Activated CD8-positive, alpha-beta memory T cell treated with anti-CD3 and anti-CD28 coated beads, Interleukin-2, amount 50 U/mL, for 4 hours (primary cell): ENCODE data around the gene H2BK1.

Experiments used
- DNase-seq: peaks from one replicate; pipeline ENCODE4 v3.0.0-alpha.2; 2020

The H2BK1 gene

DNA sequence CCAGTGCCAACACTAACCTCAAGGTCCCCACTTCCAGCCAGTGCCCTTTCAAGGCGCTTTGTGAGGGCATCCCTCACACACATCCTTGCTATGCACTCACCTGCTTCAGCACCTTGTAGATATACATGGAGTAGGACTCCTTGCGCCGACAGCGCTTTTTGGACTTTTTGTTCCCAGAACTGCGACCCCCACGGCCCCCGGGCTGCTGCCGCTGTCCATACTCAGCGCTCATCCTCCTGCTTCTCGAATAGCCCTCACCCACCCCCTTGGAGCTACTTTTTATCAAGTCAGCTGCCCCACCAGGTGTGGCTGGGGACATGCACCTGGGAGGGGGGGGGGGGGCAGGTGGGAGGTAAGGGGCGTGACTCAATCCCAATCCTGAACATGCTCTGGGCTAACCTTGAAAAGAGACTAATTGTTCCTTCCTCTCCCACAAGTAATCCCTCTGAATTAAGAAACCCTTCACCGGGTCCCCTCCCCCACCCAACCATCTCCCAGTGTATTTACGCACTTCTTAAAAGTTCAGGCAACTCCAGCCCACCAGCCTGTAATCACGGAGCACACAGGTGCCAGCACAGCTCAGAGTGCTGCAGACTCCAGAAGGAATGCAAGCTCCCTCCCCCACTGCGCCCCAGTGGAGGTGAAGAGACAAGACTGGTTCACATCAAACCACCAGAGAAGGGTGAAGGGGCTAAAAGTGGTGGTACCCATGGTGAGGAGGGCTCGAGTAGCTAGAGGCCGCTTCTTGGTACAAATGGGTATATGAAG is at the start of gene H2BK1:
Gene H2BK1 (minus strand): TSS at position 402 of the 768 bp plus-strand sequence. CDS start 170 bp downstream, at position 232.
- no peak for DNase-seq

- no peak for DNase-seq
Observed at GRCh38 chr7:151257990-151258389, 47.7 kb upstream of the H2BK1 start.

- no peak for DNase-seq
Observed at GRCh38 chr7:151256410-151257045, 46.2 kb upstream of the H2BK1 start.

GRCh38 chr7:151255390-151255789 is 45.1 kb upstream of the H2BK1 start:
- DNase-seq, result no peak

DNA sequence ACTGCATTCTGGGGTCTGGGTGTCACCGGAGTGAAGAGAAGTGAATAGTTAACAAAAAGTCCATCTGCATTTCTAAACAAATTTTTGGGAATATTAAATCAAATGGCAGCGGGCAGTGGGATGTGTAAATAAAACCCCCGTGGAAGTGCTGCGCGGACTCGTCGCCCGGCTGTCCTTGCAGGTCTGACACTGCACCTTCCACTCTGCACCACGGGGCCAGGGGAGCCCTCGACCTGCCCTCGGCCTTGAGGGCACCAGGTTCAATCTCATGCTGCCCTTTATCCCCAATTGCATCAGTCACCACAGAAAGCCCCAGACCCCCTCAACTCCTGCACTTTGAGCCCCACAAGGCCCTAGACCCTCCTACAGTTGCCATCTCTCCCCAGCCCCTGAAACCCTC is 44.6 kb upstream of the H2BK1 start:
- no peak for DNase-seq

- DNase-seq, result no peak
Observed at GRCh38 chr7:151254316-151254715, 44.0 kb upstream of the H2BK1 start.

DNA sequence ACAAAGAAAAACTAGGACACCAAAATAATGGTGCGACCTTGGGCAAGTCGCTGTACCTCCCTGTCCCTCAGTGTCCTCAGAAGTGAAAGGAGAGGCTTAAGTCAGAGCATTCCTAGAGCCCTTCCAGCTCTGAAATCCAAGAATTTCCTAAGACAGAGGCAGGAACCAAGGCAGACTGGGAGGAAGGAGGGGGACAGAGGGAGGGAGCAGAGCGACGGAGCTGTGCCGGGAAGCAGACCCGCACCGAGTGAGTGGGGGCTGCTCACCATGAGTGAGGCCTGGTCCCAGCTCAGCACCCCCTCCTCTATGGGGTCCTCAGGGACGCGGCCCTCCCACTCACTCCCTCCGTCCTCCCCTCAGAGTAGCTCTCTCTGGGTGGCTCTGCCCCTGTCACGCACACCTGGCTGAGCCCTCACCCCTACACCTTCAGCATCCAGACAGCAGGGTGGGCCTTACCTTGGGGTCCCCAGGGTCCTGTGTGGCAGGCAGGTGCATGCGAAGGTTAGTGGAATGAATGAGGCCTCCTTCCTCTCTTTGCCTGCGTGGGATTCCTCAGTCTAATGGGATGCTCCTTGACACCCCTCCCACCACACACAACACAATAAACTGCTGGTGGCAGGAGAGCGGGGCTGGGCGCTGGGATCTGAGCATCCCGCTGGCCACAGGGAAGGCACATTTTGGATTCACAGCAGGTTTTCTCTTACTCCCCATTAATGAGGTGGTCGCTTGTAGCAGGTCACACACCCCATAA is 42.8 kb upstream of the H2BK1 start:
- no peak for DNase-seq

DNA sequence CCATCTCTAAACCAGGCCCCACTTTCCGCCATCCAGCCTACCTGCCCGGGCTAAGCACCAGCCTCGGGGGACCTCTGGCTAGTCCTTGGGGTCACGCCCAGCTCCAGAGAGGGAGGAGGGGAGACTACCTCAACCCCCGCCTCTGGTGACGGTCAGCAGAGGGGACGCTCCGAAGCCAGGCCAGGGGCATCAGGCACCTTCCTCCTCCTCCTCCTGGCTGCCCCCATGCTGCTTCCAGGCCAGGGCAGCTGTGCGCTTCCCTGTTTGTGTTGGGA is 42.2 kb upstream of the H2BK1 start:
- DNase-seq, result no peak

DNA sequence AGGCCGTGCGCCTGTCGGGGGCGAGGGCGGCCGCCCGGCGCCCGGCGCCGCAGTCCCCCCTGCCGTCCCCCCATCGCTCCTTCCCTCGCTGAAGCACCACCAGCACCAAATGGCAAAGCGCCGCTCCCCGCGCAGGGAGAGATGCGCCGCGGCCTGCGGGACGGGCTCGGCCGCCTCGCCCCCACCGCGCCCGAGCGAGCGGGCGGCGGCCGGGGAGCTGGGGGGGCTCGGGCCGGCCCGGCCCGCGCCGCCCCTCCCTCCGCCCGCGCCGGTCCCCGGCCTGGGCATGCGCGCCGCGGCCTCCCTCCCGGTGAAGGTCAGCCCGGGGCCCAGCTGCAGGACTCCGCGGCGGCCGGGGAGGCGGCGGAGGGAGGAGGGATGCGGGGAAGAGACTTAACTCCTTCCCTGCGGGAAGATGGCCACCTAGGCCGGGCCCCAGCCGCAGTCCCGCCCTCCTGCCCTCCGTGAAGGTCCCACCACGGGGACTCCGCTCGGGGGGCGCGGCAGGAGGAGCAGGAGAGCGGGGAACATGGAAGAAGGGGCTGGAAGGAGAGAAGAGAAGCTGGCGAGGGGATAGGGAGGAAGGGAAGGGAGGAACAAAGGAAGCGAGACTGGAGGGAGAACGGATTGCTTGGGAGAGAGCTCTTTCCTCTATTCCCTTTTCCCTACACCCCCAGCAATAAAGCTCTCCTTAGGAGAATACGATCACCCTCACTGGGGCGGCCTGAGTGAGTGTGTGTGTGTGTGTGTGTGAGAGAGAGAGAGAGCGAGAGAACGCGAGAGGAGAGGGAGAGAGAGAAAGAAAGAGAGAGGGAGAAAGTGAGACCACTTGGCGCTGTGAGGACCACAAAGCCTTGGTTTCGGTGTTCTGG is 41.6 kb upstream of the H2BK1 start:
- DNase-seq, result peak; percentile 53

- DNase-seq, result peak; percentile 44
Observed at GRCh38 chr7:151251328-151251688, 41.0 kb upstream of the H2BK1 start.

- no peak for DNase-seq
Observed at GRCh38 chr7:151250181-151251132, 40.2 kb upstream of the H2BK1 start.

DNA sequence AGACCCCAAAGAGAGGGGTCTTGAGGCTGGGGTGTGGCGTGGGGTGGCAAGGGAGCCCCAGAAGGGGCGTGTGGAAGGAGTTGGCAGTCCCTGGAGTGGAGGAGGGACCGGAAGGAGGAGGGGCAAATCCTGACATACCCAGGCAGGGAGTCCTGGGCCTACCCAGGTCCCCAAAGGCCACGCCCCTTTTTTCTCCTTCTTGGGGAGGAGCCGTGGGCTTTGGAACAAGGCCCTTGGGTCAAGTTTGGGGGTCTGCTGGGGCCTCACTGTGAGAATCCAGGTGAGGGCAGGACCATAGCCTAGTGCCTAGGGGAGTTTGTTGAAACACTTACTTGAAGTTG is 39.4 kb upstream of the H2BK1 start:
- no peak for DNase-seq

- no peak for DNase-seq
Observed at GRCh38 chr7:151249034-151249731, 38.9 kb upstream of the H2BK1 start.

DNA sequence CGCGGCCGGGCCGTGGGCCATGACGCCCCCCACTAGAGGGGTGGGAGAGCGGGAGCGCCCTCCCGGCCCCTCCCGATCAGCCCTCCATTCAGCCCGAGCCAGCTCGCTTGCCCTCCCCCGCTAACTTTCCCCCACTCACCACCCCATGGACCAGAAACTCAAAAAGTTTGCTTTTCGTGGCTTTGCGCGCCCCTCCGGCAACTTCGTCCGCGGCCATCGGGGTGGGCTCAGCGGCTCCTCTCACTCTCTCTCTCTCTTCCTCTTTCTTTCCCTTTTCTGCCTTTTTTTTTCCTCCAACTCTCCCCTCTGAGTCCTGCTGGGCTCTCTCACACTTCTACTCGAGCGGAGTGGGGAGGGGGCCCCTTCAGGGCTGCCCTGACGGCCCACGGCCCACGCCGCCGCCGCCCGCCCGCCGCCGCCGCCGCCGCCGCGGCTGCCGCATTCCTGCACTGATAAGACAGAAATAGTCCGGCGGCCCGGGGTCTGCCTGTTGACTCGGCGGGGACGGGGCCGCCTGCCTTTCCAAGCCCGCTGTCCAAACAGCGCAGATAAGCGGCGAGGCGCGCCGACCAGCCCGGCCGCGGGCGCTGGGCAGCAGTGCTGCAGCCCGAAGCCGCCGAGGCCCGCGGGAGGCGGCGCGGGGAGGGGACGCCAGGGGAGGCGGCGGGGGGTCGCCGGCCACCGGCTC is 38.2 kb upstream of the H2BK1 start, which contains the start of gene SMARCD3:
Gene SMARCD3 (minus strand): TSS at position 349 of the 688 bp plus-strand sequence. CDS start 132 bp downstream, at position 217.
- DNase-seq, result peak; percentile 56

DNA sequence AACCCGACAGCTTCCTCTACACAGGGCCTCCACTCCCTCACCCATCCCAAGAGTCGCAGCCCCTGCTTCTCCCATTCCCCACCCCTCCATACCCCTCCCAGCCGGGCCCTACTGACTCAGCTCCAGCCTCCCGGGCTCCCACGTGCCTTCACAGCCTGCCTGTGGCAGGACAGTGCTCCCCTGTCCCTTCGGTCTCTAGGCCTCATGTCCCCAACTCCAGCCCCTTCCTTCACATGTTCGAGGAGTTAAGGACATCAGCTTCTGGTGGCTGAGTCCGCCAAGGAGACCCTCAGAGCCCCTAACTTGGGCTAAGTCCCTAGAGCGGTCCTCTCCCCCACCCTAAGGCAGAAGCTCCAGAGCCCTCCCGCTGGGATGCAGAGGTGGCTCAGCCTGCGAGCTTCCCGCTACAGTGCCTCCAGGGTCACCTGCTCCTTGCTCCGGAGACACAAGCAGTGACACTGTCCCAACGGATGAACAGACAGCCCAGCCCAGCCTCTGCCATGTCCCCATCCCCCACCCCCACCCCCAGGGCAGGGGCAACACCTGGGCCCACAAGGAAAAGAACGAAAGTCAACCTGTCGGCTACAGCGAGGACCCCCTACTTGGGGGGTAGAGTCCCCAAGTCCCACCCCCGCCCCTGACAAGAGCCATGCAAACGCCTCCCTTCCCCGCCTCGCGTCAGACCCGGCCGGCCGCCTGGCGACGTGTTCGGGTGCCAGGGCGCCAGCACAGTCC is 37.5 kb upstream of the H2BK1 start:
- DNase-seq, result no peak

GRCh38 chr7:151246851-151247580 is 36.7 kb upstream of the H2BK1 start:
- no peak for DNase-seq

DNA sequence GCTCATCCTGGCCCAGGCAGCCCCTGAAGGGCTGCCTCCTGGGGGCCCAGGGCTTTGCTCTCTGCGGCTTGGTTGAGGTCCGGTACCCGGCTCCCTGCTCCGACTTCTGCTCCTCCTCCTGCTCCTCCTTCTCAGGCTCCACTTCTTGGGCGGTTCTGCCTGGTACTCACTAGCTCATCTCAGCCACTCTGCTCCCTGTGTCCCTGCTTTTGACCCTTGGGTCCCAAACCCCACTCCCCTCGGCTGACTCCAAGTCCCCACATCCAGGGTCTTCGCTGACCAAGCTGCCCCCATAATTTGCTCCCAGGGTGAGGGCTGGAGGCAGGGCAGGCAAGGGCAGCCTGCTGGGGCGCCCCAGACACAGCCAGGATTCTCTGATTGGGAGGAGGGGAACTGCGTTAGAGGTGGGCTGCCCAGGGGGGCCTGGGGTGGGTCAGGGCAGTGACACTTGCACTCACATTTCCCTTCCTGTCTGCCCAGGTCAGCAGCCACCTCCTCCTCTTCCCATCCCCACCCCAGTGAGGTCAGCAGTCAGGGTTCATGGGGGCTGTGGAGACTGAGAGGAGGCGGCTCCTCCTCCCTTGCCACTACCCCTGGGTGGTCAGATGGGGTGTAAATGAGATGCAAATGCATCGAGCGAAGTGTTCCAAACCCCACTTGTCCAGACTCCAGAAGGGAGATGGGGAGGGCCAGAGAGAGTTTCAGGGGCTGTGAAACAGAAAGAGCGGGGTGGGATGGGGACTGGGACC is 36.0 kb upstream of the H2BK1 start:
- DNase-seq, result no peak

DNA sequence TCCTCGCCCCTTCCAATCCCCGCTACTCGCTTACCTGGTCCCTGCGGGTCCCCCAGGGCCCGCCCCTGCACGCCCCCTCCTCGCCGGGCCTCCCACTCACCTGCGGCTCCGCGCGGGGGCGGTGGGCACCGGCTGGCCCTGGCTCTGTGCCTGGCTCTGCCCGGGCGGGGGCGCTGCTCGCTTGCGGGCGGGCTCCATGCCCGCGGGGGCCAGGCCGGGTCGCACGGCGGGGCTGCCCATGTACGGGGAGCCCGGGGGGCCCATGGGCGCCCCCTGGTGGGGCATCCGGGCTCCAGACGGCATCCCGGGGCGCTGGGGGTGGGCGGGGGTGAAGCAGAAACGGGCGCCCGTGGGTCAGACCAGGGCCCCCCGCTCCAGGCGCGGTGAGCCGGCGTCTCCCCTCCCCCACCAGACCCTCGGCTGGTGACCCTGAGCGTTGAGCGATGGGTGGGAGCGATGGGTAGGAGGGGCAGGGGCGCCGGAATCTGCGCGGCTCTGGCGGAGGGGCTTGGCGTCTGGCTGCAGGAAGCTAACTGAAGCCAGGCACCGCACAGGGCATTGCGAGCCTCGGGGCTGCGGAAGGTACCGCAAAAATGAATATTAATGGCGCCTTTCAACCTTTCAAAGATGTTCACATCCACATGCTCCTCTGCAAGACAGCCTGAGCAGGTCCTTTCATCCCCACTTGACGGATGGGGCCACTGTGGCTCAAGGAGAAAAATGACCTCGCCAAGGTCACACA is 35.2 kb upstream of the H2BK1 start:
- peak; percentile 72 for DNase-seq
